Activated CD4-positive, alpha-beta T cell treated with anti-CD3 and anti-CD28 coated beads, Interleukin-2, amount 50 U/mL, for 24 hours (primary cell): ENCODE data around the gene ASTN2.

Experiments used
- DNase-seq, 2 donors: peaks; one replicate each; pipeline ENCODE4 v3.0.0-alpha.2; 2020; ENCODE audit warnings: low read depth in 1 of 2, low spot score in 1 of 2

ASTN2 gene, protein sequence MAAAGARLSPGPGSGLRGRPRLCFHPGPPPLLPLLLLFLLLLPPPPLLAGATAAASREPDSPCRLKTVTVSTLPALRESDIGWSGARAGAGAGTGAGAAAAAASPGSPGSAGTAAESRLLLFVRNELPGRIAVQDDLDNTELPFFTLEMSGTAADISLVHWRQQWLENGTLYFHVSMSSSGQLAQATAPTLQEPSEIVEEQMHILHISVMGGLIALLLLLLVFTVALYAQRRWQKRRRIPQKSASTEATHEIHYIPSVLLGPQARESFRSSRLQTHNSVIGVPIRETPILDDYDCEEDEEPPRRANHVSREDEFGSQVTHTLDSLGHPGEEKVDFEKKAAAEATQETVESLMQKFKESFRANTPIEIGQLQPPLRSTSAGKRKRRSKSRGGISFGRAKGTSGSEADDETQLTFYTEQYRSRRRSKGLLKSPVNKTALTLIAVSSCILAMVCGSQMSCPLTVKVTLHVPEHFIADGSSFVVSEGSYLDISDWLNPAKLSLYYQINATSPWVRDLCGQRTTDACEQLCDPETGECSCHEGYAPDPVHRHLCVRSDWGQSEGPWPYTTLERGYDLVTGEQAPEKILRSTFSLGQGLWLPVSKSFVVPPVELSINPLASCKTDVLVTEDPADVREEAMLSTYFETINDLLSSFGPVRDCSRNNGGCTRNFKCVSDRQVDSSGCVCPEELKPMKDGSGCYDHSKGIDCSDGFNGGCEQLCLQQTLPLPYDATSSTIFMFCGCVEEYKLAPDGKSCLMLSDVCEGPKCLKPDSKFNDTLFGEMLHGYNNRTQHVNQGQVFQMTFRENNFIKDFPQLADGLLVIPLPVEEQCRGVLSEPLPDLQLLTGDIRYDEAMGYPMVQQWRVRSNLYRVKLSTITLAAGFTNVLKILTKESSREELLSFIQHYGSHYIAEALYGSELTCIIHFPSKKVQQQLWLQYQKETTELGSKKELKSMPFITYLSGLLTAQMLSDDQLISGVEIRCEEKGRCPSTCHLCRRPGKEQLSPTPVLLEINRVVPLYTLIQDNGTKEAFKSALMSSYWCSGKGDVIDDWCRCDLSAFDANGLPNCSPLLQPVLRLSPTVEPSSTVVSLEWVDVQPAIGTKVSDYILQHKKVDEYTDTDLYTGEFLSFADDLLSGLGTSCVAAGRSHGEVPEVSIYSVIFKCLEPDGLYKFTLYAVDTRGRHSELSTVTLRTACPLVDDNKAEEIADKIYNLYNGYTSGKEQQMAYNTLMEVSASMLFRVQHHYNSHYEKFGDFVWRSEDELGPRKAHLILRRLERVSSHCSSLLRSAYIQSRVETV (N-terminal part only)

DNA sequence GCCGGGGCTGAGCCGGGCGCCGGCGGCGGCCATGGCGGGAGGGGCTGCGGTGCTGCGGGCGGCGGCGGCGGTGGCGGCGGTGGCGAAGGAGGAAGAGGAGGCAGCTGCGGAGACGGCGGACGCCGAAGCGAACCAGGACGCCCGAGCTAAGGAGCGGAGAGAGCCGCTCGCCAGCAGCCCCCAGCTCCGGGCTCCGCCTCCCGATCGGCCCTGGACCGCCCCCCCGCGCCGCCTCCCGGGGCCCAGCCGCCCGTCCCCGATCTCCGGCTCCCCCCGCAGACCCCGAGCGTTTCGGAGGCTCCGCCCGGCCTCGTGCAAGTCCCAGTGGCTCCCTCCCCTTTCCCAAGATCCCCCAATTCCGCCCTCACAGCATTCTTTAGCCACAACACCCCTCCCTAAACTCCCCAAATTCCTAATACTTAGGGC is at the start of gene ASTN2:
Gene ASTN2 (minus strand): TSS at position 152 of the 426 bp plus-strand sequence. CDS start 119 bp downstream, at position 33.
- no peak for DNase-seq

GRCh38 chr9:117462861-117463260 is 48.0 kb upstream of the ASTN2 start:
- no peak for DNase-seq

DNA sequence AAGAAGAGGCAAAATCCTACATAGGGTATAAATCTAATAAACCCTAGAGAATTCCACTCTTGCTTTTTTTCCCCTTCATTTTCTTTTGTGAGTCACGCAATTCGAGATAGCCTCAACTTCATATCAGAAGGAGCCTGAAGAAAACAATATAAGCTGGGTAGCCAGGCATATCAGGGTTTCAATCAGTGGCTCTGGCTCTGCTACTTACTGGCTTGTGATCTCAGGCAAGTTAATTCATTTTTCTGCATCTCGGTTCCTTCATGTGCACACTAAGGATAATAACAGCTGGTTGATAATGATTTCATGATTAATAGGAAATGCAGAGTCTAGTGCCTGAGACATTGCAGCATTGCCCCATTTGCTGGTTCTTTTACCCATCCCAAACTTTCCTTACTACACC is 46.5 kb upstream of the ASTN2 start:
- no peak for DNase-seq

- DNase-seq, result no peak
Observed at GRCh38 chr9:117460743-117461142, 45.9 kb upstream of the ASTN2 start.

- no peak for DNase-seq
Observed at GRCh38 chr9:117459913-117460312, 45.1 kb upstream of the ASTN2 start.

- DNase-seq, result no peak
Observed at GRCh38 chr9:117458066-117458465, 43.2 kb upstream of the ASTN2 start.

- DNase-seq, result no peak
Observed at GRCh38 chr9:117454711-117455110, 39.9 kb upstream of the ASTN2 start.

DNA sequence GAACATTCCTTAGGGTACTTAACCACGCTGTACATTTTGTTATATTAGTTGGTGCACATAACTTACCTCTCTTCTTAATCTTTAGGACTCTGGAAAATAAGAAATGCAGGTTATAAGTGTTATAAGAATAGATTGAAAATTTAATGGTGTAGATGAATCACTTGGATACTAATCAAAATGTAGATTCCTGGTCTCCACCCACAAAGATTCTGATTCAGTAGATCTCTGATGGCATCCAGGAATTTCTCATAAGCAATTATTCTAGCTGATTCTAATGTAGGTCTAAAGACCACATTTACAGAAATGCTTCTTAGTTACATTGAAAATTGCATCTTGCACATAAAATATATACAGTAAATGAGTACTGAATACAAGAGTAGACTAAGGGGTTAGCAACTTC is 38.9 kb upstream of the ASTN2 start:
- no peak for DNase-seq

DNA sequence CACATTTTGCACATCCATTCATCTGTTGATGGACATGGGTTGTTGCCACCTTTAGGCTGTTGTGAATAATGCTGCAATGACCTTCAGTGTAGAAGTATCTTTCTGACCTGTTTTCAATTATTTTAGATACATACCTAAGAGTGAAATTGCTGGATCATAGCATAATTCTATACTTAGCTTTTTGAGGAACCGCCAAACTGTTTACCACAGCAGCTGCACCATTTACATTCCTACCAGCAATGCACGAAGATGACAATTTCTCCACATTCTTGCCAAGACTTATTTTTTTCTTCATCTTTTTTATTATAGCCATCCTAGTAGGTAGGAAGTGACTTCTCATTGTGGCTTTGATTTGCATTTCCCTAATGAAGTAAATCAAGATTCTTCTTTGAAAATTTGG is 36.5 kb upstream of the ASTN2 start:
- no peak for DNase-seq

- no peak for DNase-seq
Observed at GRCh38 chr9:117448066-117448465, 33.2 kb upstream of the ASTN2 start.

DNA sequence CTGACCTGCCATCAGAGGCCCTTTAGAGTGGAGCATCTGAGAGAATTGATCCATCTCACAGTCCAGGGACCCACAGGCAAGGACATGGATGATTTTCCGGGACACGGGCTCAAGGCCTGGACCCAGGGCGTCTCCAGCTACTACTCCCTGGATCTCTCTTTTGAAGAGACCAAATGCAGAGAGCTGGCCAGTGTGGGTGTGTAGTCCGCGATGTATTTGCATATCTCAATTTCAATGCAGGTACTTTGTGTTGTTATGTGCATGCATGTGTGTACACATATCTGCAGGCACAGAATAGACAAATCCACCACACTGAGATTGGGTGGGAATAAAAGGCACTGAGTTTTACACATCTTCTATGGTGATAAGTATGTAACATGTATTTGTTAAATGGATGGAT is 30.8 kb upstream of the ASTN2 start:
- DNase-seq, result no peak

DNA sequence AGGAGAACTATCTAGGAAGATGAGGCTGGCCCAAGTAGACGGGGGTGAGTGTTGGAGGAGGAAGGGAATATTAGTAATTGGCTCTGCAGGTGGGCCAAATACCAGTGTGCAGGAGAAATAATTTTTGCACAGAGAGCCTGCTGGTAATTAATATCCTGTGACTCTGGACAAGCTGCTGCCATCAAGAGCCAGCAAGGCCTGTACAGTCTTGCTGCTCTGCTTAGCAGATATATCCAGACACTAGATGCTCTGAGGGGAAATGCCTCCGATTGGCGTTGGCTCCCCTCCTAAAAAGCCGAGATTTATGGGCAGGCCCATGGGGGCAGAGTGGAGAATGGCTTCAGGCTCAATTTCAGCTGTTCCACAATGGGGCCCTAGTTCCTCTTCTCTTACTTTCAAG is 29.6 kb upstream of the ASTN2 start:
- DNase-seq, result no peak

DNA sequence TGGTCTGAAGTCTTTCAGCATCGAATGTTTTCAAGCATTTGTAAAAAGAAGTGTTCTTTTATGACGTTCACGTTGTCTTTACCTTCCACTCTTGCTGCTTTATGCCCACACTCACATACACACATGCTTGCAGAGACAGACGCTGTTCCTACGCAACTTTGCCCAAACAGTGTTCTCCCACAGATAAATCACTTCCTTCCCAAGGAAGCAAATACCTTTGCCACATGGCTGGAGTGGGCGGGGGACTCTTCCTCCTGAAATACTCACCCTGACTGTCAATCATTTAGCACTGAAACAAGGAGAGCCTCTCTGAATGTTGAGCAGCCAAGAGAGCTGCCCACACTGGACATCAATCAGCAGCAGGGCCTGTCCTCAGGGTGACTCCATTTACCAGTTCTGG is 22.4 kb upstream of the ASTN2 start:
- no peak for DNase-seq

GRCh38 chr9:117435630-117436261 is 20.9 kb upstream of the ASTN2 start:
- no peak for DNase-seq

GRCh38 chr9:117434566-117434965 is 19.7 kb upstream of the ASTN2 start:
- DNase-seq, result no peak

GRCh38 chr9:117430813-117431212 is 16.0 kb upstream of the ASTN2 start:
- no peak for DNase-seq

DNA sequence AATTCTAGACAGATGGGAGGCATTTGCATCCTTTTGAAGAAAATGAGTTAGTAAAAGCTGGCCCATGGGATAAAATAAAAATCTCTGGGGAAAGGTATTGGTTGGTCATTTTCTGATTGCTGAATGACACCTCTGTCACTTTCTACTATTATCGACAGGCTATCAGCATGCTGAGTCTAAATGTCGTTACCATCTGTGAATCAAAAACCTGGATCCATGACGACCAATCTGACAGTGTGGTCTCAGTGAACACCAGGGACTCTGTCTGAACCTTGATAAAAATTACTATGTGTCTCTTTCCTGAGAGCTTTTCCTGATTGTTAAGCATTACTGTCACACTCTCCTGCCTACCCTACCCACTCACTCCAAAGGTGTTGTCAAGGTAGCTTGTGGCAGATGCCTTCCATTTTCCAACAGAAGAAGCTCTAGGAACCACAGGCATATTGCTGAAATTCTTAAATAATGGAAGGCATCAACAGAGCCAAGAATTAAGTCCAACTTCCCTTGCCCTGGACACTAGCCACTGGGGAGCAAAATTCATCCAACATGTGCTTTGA is 12.6 kb upstream of the ASTN2 start:
- DNase-seq, result no peak

DNA sequence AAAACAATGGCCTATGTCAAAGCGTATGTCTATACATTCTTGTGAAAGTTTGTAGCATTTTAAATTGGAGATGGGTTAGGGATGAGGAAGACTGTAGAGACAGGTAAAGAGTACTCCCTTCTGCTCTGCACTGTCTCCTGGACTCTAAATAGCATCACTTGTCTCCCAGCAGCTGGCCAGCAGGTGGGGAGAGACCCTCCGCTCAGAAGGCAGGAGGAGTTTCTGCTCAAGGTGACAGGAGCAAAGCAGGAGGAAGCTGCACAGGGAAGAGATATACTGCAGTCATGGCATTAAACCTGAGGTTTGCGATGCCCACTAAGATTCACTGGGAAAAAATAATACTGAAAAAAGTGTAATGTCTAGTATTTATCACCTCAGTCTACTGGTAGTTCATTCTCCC is 10.7 kb upstream of the ASTN2 start:
- DNase-seq, result no peak

- no peak for DNase-seq
Observed at GRCh38 chr9:117424291-117424690, 9.4 kb upstream of the ASTN2 start.

DNA sequence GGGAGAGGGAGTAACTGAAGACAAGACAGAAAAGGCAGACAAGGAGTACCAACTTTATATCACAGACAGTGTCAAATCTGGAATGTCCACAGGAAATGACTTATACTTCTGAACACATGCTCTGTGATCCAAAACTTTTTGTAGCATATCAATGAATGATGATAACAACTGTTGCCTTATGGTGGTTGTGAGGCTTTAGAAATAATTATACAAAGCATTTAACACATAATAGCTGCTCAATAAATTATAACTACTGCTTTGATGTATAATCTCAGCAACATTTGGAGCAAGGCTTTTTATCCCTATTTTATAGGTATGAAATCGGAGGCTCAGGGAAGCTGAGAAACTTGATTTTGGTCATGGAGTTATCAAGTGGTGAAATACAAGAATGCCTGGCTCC is 3.3 kb upstream of the ASTN2 start:
- DNase-seq, result no peak

- no peak for DNase-seq
Observed at GRCh38 chr9:117416856-117417255, 2.0 kb upstream of the ASTN2 start.
